SK-N-SH (cell line): Measurements from ENCODE around the gene GXYLT2. TPM values are rescaled to one million over a fixed set of nuclear protein-coding genes. Genes with fewer than 3 reads are reported as not detected.

Experiments
- CTCF ChIA-PET: fragments of 300-600, 350-600 bp; formaldehyde crosslinking; extraction: SDS; loops from one replicate; lab custom pipeline; 2021; lab: Yijun Ruan, JAX
- POLR2A ChIA-PET: fragments of 350-600 bp; sonication (Branson Sonifier 250); formaldehyde crosslinking; extraction: SDS; loops from one replicate; lab custom pipeline; 2020; ENCODE audit warnings: antibody characterized with exemption, inconsistent platforms; lab: Yijun Ruan, JAX
- DNase-seq: peaks from one replicate; pipeline ENCODE4 v3.0.0; 2012
- H2AFZ ChIP-seq: fragments of 200-600 bp; sonication (generic); 2 replicates; pipeline ENCODE4 v1.8.1; 2016; ENCODE audit warnings: antibody characterized with exemption, mild to moderate bottlenecking, low read depth
- H3F3A ChIP-seq: fragments of 200-600 bp; sonication (generic); replicated peaks from 2 replicates; pipeline ENCODE3; 2016; ENCODE audit warnings: antibody characterized with exemption, mild to moderate bottlenecking; ENCODE audit not compliant: insufficient read depth
- H3K27ac ChIP-seq, 2 experiments: fragments of 200-500 bp in 1 of 2; fragments of 200-600 bp in 1 of 2; sonication (Bioruptor generic) in 1 of 2; sonication (generic), shearing (Covaris generic) in 1 of 2; 2 replicates each; pipeline versions ENCODE4 v1.5.1 to v1.6.1; 2014 to 2016; ENCODE audit warnings: low read depth in 2 of 2, inconsistent platforms in 1 of 2, low read length in 1 of 2, mild to moderate bottlenecking in 1 of 2, mixed read lengths in 1 of 2
- H3K27me3 ChIP-seq: fragments of 200-600 bp; sonication (generic), shearing (Covaris generic); 2 replicates; pipeline ENCODE4 v1.6.1; 2016; ENCODE audit warnings: mixed run types; ENCODE audit not compliant: insufficient read depth
- H3K36me3 ChIP-seq, 2 experiments: fragments of 200-500 bp in 1 of 2; fragments of 200-600 bp in 1 of 2; sonication (Bioruptor generic) in 1 of 2; sonication (generic) in 1 of 2; replicated peaks in 1 of 2; 2 replicates each; pipeline versions ENCODE3 to v1.5.1; 2014 to 2016; ENCODE audit warnings: low read length in 1 of 2, mild to moderate bottlenecking in 1 of 2; ENCODE audit not compliant: insufficient read depth in 2 of 2, control insufficient read depth in 1 of 2
- H3K4me1 ChIP-seq, 2 experiments: fragments of 200-500 bp in 1 of 2; fragments of 200-600 bp in 1 of 2; sonication (Bioruptor generic) in 1 of 2; sonication (generic), shearing (Covaris generic) in 1 of 2; 2 replicates each; pipeline versions ENCODE4 v1.5.1 to v1.6.1; 2014 to 2016; ENCODE audit warnings: low read depth in 1 of 2, low read length in 1 of 2, mixed run types in 1 of 2; ENCODE audit not compliant: insufficient read depth in 2 of 2, control insufficient read depth in 1 of 2
- H3K4me2 ChIP-seq: fragments of 200-600 bp; sonication (generic), shearing (Covaris generic); 2 replicates; pipeline ENCODE4 v1.6.1; 2017; ENCODE audit warnings: mixed run types
- H3K4me3 ChIP-seq, 2 experiments: fragments of 200-500 bp in 1 of 2; fragments of 200-600 bp in 1 of 2; sonication (Bioruptor generic) in 1 of 2; sonication (generic), shearing (Covaris generic) in 1 of 2; 2 replicates each; pipeline versions ENCODE4 v1.5.1 to v1.8.1; 2014 to 2016; ENCODE audit warnings: low read depth in 2 of 2, inconsistent platforms in 1 of 2, low read length in 1 of 2, mild to moderate bottlenecking in 1 of 2, mixed read lengths in 1 of 2, moderate library complexity in 1 of 2
- H3K79me2 ChIP-seq: fragments of 200-600 bp; sonication (generic); 2 replicates; pipeline ENCODE4 v1.8.1; 2017; ENCODE audit warnings: mild to moderate bottlenecking; ENCODE audit not compliant: insufficient read depth
- H3K9ac ChIP-seq: fragments of 200-600 bp; sonication (generic); 2 replicates; pipeline ENCODE4 v1.6.1; 2017; ENCODE audit warnings: mixed run types
- H3K9me2 ChIP-seq: fragments of 200-600 bp; sonication (generic); 2 replicates; pipeline ENCODE4 v1.6.1; 2017; ENCODE audit warnings: mixed run types
- H3K9me3 ChIP-seq: fragments of 200-600 bp; sonication (generic); 2 replicates; pipeline ENCODE4 v1.6.1; 2017; ENCODE audit warnings: mixed run types, mild to moderate bottlenecking, moderate library complexity
- H4K20me1 ChIP-seq: fragments of 200-600 bp; sonication (generic); 2 replicates; pipeline ENCODE4 v1.6.1; 2017; ENCODE audit warnings: mild to moderate bottlenecking, mixed run types; ENCODE audit not compliant: insufficient read depth
- CHD2 ChIP-seq: fragments of 150-350 bp; IDR thresholded peaks from 2 replicates; pipeline ENCODE4 v1.6.1; 2018; ENCODE audit warnings: low read length; ENCODE audit not compliant: partially characterized antibody
- ELF1 ChIP-seq: IDR thresholded peaks from 2 replicates; pipeline ENCODE4 v1.4.0; 2012
- EZH2phosphoT487 ChIP-seq: fragments of 200-600 bp; sonication (generic); IDR thresholded peaks from 2 replicates; pipeline ENCODE4 v1.6.1; 2017; ENCODE audit warnings: low read depth, mixed run types, mild to moderate bottlenecking, antibody characterized with exemption, moderate library complexity, borderline replicate concordance
- FOXJ3 ChIP-seq: sonication (generic); formaldehyde crosslinking; IDR thresholded peaks from 2 replicates; pipeline ENCODE4 v1.5.1; 2020; ENCODE audit warnings: mild to moderate bottlenecking, missing genetic modification reagents
- FOXM1 ChIP-seq: IDR thresholded peaks from 2 replicates; pipeline ENCODE4 v1.4.0; 2012; ENCODE audit warnings: low read depth, mild to moderate bottlenecking
- JUND ChIP-seq: IDR thresholded peaks from 2 replicates; pipeline ENCODE4 v1.4.0; 2012
- MEF2A ChIP-seq: IDR thresholded peaks from 2 replicates; pipeline ENCODE4 v1.4.0; 2012; ENCODE audit warnings: low read depth, borderline replicate concordance
- MXI1 ChIP-seq: IDR thresholded peaks from 2 replicates; pipeline ENCODE4 v1.6.1; 2012; ENCODE audit warnings: mild to moderate bottlenecking, low read depth, low read length, improper control_type of control experiment
- NFIC ChIP-seq: IDR thresholded peaks from 2 replicates; pipeline ENCODE4 v1.4.0; 2012; ENCODE audit warnings: borderline replicate concordance
- NRF1 ChIP-seq: IDR thresholded peaks from 2 replicates; pipeline ENCODE4 v1.6.1; 2012; ENCODE audit warnings: low read depth, mild to moderate bottlenecking, low read length
- POLR2AphosphoS5 ChIP-seq: IDR thresholded peaks from 2 replicates; pipeline ENCODE4 v1.6.1; 2012; ENCODE audit warnings: low read depth, low read length
- RCOR1 ChIP-seq: fragments of 150-350 bp; IDR thresholded peaks from 2 replicates; pipeline ENCODE4 v1.6.1; 2017; ENCODE audit warnings: antibody characterized with exemption, low read length
- SIN3A ChIP-seq: IDR thresholded peaks from 2 replicates; pipeline ENCODE4 v1.6.1; 2012; ENCODE audit warnings: low read depth, mild to moderate bottlenecking, low read length, moderate library complexity, borderline replicate concordance
- TAF1 ChIP-seq: IDR thresholded peaks from 2 replicates; pipeline ENCODE4 v1.6.1; 2012; ENCODE audit warnings: low read depth, mild to moderate bottlenecking, low read length, moderate library complexity, borderline replicate concordance
- TCF12 ChIP-seq: IDR thresholded peaks from 2 replicates; pipeline ENCODE4 v1.4.0; 2012
- TEAD4 ChIP-seq: IDR thresholded peaks from 2 replicates; pipeline ENCODE4 v1.4.0; 2012; ENCODE audit warnings: mild to moderate bottlenecking, borderline replicate concordance; ENCODE audit not compliant: insufficient read depth
- USF1 ChIP-seq: IDR thresholded peaks from 2 replicates; pipeline ENCODE4 v1.4.0; 2012; ENCODE audit warnings: low read depth, borderline replicate concordance
- USF2 ChIP-seq: fragments of 150-350 bp; IDR thresholded peaks from 2 replicates; pipeline ENCODE4 v1.6.1; 2017; ENCODE audit warnings: antibody characterized with exemption, low read length, low read depth, borderline replicate concordance
- WGBS: methylation state at CpG from one replicate; pipeline ENCODE4 v1.1.6; 2017; ENCODE audit warnings: low lambda C conversion rate; 5-methylcytosine and 5-hydroxymethylcytosine counted together
- polyA plus RNA-seq, 3 experiments: library from polyadenylated mRNA; depleted of rRNA; stranded (reverse); fragments of >200 nt; gene quantifications; 2 replicates each; pipeline ENCODE4 v1.2.3, GENCODE V29; 2012
- TF ChIP-seq, protein P1 (sequence below): IDR thresholded peaks from 2 replicates; pipeline ENCODE4 v1.4.0; 2012; ENCODE audit warnings: low read depth, borderline replicate concordance
- TF ChIP-seq, protein P2 (sequence below): IDR thresholded peaks from 2 replicates; pipeline ENCODE4 v1.4.0; 2012; ENCODE audit warnings: low read depth
- TF ChIP-seq, protein P3 (sequence below): fragments of 150-350 bp; IDR thresholded peaks from 2 replicates; pipeline ENCODE4 v1.6.1; 2016; ENCODE audit warnings: mild to moderate bottlenecking, low read depth, low read length

The GXYLT2 gene
- polyA plus RNA-seq, 1 of the 3 experiments (the other 2 are of a cell fraction): 9.1 TPM

DNA sequence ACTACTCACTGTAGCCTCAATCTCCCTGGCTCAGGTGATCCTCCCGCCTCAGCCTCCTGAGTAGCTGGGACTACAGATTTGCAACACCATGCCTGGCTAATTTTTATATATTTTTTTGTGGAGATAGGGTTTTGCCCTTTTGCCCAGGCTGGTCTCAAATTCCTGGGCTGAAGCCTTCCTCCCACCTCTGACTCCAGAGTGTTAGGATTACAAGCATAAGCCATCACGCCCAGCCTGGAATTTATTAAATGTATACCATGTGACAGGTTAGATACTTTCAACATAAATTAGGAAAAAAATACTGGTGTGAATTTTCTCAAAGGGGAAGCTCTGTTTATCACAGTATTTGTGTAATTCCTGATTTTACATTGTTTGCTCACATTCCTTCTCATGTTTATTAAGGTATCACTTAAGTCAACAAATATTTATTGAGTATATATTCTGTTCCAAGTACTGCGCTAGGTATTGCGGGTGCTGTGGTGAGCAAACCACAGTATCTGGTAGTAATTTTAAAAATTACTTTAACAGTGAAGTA lies 133.5 kb downstream of the GXYLT2 start:
- Histone ChIP-seq H3F3A (peaks cover 8% of the 10 kb centered on the region), H3K36me3 (peaks cover 0 to 20% of the 10 kb centered on the region in 2 experiments), H4K20me1 (peaks cover 97% of the 10 kb centered on the region), H3K79me2 (peaks cover 100% of the 10 kb centered on the region), H2AFZ (no peak overlapping the region), H3K9me3 (no peaks in the 10 kb centered on the region), H3K9ac (no peak overlapping the region), H3K9me2 (no peaks in the 10 kb centered on the region), H3K4me1 (peaks cover 0 to 2% of the 10 kb centered on the region in 2 experiments; a peak in 1 of 4 replicates), H3K27ac (no peak overlapping the region), H3K4me3 (no peak overlapping the region), H3K4me2 (no peak overlapping the region), H3K27me3 (no peaks in the 10 kb centered on the region)
- DNase-seq: no peak
- ChIA-PET POLR2A (interaction anchor here (0.6 kb wide), 1 partner anchor 137 kb away, joined by 6 read pairs; no protein-coding TSS in a partner anchor), CTCF (interaction anchor here (1.1 kb wide), 1 partner anchor 21 kb away, joined by 3 read pairs; no protein-coding TSS in a partner anchor)
- TF ChIP-seq RCOR1: no peak
- TF ChIP-seq TCF12: no peak
- no peak for TF ChIP-seq POLR2AphosphoS5
- TF ChIP-seq ELF1: no peak
- TF ChIP-seq JUND: no peak
- TF ChIP-seq, protein P1, sequence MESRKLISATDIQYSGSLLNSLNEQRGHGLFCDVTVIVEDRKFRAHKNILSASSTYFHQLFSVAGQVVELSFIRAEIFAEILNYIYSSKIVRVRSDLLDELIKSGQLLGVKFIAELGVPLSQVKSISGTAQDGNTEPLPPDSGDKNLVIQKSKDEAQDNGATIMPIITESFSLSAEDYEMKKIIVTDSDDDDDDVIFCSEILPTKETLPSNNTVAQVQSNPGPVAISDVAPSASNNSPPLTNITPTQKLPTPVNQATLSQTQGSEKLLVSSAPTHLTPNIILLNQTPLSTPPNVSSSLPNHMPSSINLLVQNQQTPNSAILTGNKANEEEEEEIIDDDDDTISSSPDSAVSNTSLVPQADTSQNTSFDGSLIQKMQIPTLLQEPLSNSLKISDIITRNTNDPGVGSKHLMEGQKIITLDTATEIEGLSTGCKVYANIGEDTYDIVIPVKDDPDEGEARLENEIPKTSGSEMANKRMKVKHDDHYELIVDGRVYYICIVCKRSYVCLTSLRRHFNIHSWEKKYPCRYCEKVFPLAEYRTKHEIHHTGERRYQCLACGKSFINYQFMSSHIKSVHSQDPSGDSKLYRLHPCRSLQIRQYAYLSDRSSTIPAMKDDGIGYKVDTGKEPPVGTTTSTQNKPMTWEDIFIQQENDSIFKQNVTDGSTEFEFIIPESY: no peak
- no peak for TF ChIP-seq SIN3A
- no peak for TF ChIP-seq FOXM1
- no peak for TF ChIP-seq EZH2phosphoT487
- TF ChIP-seq FOXJ3 (CRISPR knock-in tag): no peak
- TF ChIP-seq, protein P2, sequence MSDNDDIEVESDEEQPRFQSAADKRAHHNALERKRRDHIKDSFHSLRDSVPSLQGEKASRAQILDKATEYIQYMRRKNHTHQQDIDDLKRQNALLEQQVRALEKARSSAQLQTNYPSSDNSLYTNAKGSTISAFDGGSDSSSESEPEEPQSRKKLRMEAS: no peak
- TF ChIP-seq, protein P3, sequence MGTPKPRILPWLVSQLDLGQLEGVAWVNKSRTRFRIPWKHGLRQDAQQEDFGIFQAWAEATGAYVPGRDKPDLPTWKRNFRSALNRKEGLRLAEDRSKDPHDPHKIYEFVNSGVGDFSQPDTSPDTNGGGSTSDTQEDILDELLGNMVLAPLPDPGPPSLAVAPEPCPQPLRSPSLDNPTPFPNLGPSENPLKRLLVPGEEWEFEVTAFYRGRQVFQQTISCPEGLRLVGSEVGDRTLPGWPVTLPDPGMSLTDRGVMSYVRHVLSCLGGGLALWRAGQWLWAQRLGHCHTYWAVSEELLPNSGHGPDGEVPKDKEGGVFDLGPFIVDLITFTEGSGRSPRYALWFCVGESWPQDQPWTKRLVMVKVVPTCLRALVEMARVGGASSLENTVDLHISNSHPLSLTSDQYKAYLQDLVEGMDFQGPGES: no peak
- WGBS: 95% methylated on average over 4 of the region's 4 CpGs

- peaks cover 5 to 9% of the 10 kb centered on the region in 2 experiments; a peak in 2 of 4 replicates for H3K4me1 ChIP-seq
- H3K9me2 ChIP-seq: no peaks in the 10 kb centered on the region
- H3K9ac ChIP-seq: no peak overlapping the region
- H3K4me2 ChIP-seq: no peak overlapping the region
- H3K36me3 ChIP-seq: peaks cover 0 to 8% of the 10 kb centered on the region in 2 experiments
- H3K9me3 ChIP-seq: no peaks in the 10 kb centered on the region
- no peak overlapping the region for H3K4me3 ChIP-seq
- ChIA-PET POLR2A (no interaction called here), CTCF (interaction anchor here (0.5 to 0.9 kb wide), 2 partner anchors 26 to 688 kb away, joined by 3 read pairs; no protein-coding TSS in a partner anchor)
- peaks cover 100% of the 10 kb centered on the region for H3K79me2 ChIP-seq
- DNase-seq: no peak
- H2AFZ ChIP-seq: no peak overlapping the region
- no peak overlapping the region for H3K27ac ChIP-seq
- H3K27me3 ChIP-seq: no peaks in the 10 kb centered on the region
- peaks cover 22% of the 10 kb centered on the region for H3F3A ChIP-seq
- peaks cover 97% of the 10 kb centered on the region for H4K20me1 ChIP-seq
- TF ChIP-seq USF2 (no peak), NFIC (no peak), USF1 (no peak), ELF1 (no peak), CHD2 (no peak), JUND (no peak), EZH2phosphoT487 (no peak), MXI1 (no peak), MEF2A (no peak), NRF1 (no peak), TEAD4 (no peak), TAF1 (no peak), POLR2AphosphoS5 (no peak)
- TF ChIP-seq, protein P3: no peak
These were observed 137.0 kb downstream of the GXYLT2 start for GRCh38 chr3:73024836-73025235.
